Stomach (tissue), 9 donors: Measurements from ENCODE around the gene CTBP1. TPM values are rescaled to one million over a fixed set of nuclear protein-coding genes. Genes with fewer than 3 reads are reported as not detected.

Experiments used
- DNase-seq, 2 donors: peaks; one replicate each; pipeline versions ENCODE4 v3.0.0 to v3.0.0-alpha.2; 2013 to 2019
- H3K27ac ChIP-seq, 5 donors: fragments of 200-600 bp in 4 of 5; sonication (generic) in 4 of 5; one replicate each; pipeline ENCODE4 v1.5.1; 2013 to 2019; ENCODE audit warnings: mild to moderate bottlenecking in 1 of 5, moderate library complexity in 1 of 5
- H3K27me3 ChIP-seq, 3 donors: fragments of 200-600 bp; sonication (generic); one replicate each; pipeline ENCODE4 v1.5.1; 2017 to 2019; ENCODE audit warnings: mixed run types in 1 of 3
- H3K36me3 ChIP-seq, 4 donors: fragments of 200-600 bp; sonication (generic); 1 replicate in 3 of 4; 2 replicates in 1 of 4; pipeline ENCODE4 v1.5.1; 2016 to 2019
- H3K4me1 ChIP-seq, 4 donors: fragments of 200-600 bp; sonication (generic); one replicate each; pipeline ENCODE4 v1.5.1; 2016 to 2019
- H3K4me3 ChIP-seq, 4 donors: fragments of 200-600 bp; sonication (generic) in 3 of 4; one replicate each; pipeline ENCODE4 v1.5.1; 2016 to 2019; ENCODE audit warnings: mild to moderate bottlenecking in 1 of 4
- H3K9me3 ChIP-seq, 4 donors: fragments of 200-600 bp; sonication (generic); one replicate each; pipeline ENCODE4 v1.5.1; 2016 to 2019
- EP300 ChIP-seq: sonication (generic); formaldehyde crosslinking; IDR thresholded peaks from one replicate; pipeline ENCODE4 v1.6.1; 2017; ENCODE audit warnings: antibody characterized with exemption
- POLR2A ChIP-seq, 4 donors: fragments of 450-650 bp; IDR thresholded peaks; one replicate each; pipeline ENCODE4 v1.6.1; 2016; ENCODE audit warnings: antibody characterized with exemption in 4 of 4, control low read depth in 2 of 4, mild to moderate bottlenecking in 1 of 4, moderate library complexity in 1 of 4
- POLR2AphosphoS5 ChIP-seq, 3 donors: sonication (generic); formaldehyde crosslinking; IDR thresholded peaks; one replicate each; pipeline ENCODE4 v1.6.1; 2016; ENCODE audit warnings: antibody characterized with exemption in 3 of 3
- WGBS, 5 donors: extraction: QIAGEN DNeasy Blood & Tissue Kit in 3 of 5; methylation state at CpG; one replicate each; pipeline versions ENCODE4 v1.1.5 to v1.1.7; 2013 to 2018; 5-methylcytosine and 5-hydroxymethylcytosine counted together
- intact Hi-C: fragments of 100-400 bp; cut with DNase I; formaldehyde crosslinking; loops from one replicate; pipeline ENCODE4 v1.15.1; 2023; ENCODE audit warnings: low total_unique reads
- polyA plus RNA-seq, 3 donors: library from polyadenylated mRNA; stranded (reverse); fragments of 200-250 nt; gene quantifications; one replicate each; pipeline ENCODE4 v1.2.3, GENCODE V29; 2013
- total RNA-seq, 5 donors: library from RNA; depleted of rRNA; stranded (reverse); fragments of >200 nt; gene quantifications; one replicate each; pipeline versions ENCODE4 v1.1.0 to v1.2.3, GENCODE V29; 2014 to 2016
- TF ChIP-seq, protein P1 (sequence below), 7 experiments: fragments of 450-650 bp in 4 of 7; fragments of 200-600 bp in 3 of 7; sonication (generic) in 3 of 7; IDR thresholded peaks; one replicate each; pipeline ENCODE4 v1.5.1; 2016 to 2019; ENCODE audit warnings: antibody characterized with exemption in 7 of 7, control low read depth in 2 of 7, mild to moderate bottlenecking in 1 of 7
- donor health status: healthy with polysubstance abuse.
- donor health status: Bipolar disorder and iron deficiency.
- donor health status: healthy.

Gene CTBP1
- total and polyA plus RNA-seq, 8 donors: 72.7 to 415 (median 95.1) TPM

DNA sequence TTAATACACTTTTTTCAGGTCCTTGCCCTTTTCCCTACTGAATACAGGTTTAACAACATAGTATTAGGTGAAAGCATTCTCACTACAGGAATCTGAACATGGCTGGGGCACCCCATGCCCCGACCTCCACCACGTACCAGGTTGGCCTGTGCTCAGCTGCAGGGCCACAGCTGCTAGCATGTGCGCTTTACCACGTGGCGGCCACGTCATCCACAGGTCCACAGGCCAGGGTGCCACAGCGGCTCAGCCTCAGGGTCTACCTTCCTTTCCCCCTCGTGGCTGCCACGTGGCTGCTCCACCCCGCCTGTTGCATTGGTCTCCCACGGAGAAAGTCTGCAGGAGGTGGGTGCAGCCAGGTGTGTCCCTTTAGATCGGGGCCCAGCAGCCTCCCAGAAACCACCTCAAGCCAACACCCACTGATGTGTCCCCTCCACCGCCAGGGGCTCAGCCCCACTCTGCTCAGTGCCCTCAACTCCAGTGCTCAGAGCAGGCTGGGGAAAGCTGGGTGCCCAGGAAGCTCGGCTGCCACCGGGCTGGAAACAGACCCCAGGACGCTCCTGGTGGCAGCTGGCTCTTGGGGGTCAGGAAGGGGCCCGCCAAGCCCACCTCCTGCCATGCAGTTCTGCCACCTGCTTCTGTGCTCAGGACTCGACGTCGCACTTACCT is 17.8 kb downstream of the CTBP1 start:
- Histone ChIP-seq H3K9me3 (no peaks in the 10 kb centered on the region), H3K36me3 (peaks cover 63 to 100% (median 100%) of the 10 kb centered on the region in 4 donors), H3K4me1 (peaks cover 0 to 26% (median 18%) of the 10 kb centered on the region in 4 donors), H3K4me3 (no peak overlapping the region), H3K27ac (no peak overlapping the region), H3K27me3 (no peaks in the 10 kb centered on the region)
- 91 to 95% (median 93%) methylated on average over 19 to 20 of the region's 20 CpGs for WGBS, 5 donors
- no peak for DNase-seq
- intact Hi-C loops: no loop called here
- TF ChIP-seq POLR2AphosphoS5 (IDR thresholded peaks at IDR 0.05) (no peak), EP300 (no peak), POLR2A (IDR thresholded peaks at IDR 0.05) (no peak)
- TF ChIP-seq, protein P1, sequence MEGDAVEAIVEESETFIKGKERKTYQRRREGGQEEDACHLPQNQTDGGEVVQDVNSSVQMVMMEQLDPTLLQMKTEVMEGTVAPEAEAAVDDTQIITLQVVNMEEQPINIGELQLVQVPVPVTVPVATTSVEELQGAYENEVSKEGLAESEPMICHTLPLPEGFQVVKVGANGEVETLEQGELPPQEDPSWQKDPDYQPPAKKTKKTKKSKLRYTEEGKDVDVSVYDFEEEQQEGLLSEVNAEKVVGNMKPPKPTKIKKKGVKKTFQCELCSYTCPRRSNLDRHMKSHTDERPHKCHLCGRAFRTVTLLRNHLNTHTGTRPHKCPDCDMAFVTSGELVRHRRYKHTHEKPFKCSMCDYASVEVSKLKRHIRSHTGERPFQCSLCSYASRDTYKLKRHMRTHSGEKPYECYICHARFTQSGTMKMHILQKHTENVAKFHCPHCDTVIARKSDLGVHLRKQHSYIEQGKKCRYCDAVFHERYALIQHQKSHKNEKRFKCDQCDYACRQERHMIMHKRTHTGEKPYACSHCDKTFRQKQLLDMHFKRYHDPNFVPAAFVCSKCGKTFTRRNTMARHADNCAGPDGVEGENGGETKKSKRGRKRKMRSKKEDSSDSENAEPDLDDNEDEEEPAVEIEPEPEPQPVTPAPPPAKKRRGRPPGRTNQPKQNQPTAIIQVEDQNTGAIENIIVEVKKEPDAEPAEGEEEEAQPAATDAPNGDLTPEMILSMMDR (IDR thresholded peaks at IDR 0.05): no peak

DNA sequence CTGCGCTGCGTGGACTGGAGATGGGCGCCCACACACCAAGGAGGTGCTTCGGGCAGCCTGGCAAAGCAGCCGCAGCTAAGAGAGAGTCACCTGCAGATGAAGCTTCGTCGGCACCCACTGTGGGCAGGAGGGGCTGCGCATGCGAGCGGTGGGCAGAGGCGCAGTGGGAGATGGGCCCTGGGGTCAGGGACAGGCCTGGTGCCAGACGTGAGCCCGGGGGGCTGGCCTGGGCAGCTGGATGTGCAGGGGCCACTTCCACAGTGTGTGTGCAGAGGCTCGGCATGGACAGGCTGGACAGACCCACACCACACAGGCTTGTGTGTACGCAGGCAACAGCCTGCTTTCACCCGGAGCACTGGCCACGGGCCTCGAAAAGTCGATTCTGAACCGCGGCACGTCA is 18.6 kb downstream of the CTBP1 start:
- Histone ChIP-seq H3K27me3 (no peaks in the 10 kb centered on the region), H3K4me1 (peaks cover 0 to 26% (median 18%) of the 10 kb centered on the region in 4 donors), H3K4me3 (no peak overlapping the region), H3K9me3 (no peaks in the 10 kb centered on the region), H3K36me3 (peaks cover 65 to 100% (median 100%) of the 10 kb centered on the region in 4 donors), H3K27ac (no peak overlapping the region)
- TF ChIP-seq POLR2A (IDR thresholded peaks at IDR 0.05) (no peak), EP300 (no peak)
- TF ChIP-seq, protein P1 (IDR thresholded peaks at IDR 0.05): no peak
- 96 to 98% (median 96%) methylated on average over 17 to 22 of the region's 22 CpGs for WGBS, 5 donors
- no peak for DNase-seq
- intact Hi-C loops: no loop called here

DNA sequence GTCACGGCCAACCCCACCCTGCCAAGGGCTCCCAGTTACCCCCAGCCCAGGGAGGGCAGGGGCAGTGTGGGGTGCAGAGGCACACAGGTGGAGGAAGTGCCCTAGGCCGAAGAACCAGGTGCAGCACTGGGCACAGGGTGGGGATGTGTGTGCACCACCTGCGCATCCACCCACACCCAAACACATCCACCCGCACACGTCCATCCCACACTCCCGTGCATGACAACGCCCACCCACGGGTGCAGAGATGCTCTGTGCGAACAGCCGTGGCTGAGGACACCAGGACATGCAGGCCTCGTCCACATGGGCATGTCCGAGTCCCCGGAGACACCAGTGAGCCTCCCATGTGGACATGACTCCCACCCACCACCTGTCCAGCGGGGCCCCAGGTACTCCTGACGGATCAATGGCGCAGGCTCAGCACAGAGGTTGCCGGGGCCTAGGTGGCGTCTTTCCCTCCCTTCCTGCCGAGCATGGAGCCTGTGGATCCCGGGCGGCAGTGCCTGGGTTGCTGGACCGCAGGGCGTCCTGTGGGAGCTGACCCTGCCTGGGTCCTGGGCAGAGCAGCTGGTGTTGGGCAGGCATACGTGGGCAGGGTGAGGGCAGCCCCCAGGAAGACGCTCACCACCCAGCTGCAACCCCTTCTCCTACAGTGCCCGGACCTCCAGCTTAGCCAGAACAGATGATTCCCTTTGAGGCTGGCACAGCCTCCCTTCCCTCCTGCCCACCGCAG is 19.6 kb downstream of the CTBP1 start:
- Histone ChIP-seq H3K36me3 (peaks cover 66 to 100% (median 100%) of the 10 kb centered on the region in 4 donors), H3K4me3 (no peak overlapping the region), H3K4me1 (peaks cover 0 to 17% (median 13%) of the 10 kb centered on the region in 4 donors), H3K9me3 (no peaks in the 10 kb centered on the region), H3K27me3 (no peaks in the 10 kb centered on the region), H3K27ac (no peak overlapping the region)
- intact Hi-C loops: no loop called here
- WGBS, 5 donors: 89 to 95% (median 94%) methylated on average over 5 to 27 of the region's 27 CpGs
- TF ChIP-seq, protein P1 (IDR thresholded peaks at IDR 0.05): no peak
- TF ChIP-seq EP300: no peak
- no peak for TF ChIP-seq POLR2A (IDR thresholded peaks at IDR 0.05)
- no peak for TF ChIP-seq POLR2AphosphoS5 (IDR thresholded peaks at IDR 0.05)
- DNase-seq: no peak

DNA sequence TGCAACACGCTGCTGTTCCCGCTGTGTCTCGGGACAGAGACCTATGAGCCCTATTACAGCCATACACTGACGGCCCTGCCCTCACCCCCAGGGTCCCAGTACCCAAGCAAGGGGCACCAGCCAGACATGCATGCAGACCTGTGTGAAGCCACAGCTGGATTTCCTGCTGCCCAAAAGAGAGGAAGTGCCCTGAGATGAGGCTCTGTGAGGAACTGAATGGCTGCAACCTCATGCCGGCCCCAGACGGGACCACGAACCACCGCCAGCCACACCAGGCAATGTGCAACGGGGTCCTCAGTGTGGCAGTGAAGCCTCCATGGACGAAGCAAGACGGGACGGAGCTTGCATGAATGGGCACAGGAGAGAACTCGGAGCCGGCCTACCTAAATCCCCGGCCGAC is 21.1 kb downstream of the CTBP1 start:
- intact Hi-C loops: no loop called here

More for the DNA sequence above, 21.1 kb downstream of the CTBP1 start:
- 89 to 93% (median 91%) methylated on average over 16 of the region's 16 CpGs for WGBS, 5 donors
- DNase-seq: no peak
- Histone ChIP-seq H3K27ac (no peak overlapping the region), H3K4me1 (peaks cover 0 to 2% (median under 1%) of the 10 kb centered on the region in 4 donors), H3K27me3 (no peaks in the 10 kb centered on the region), H3K36me3 (peaks cover 72 to 100% (median 100%) of the 10 kb centered on the region in 4 donors), H3K4me3 (no peak overlapping the region), H3K9me3 (no peaks in the 10 kb centered on the region)
- no peak for TF ChIP-seq POLR2A (IDR thresholded peaks at IDR 0.05)
- TF ChIP-seq, protein P1 (IDR thresholded peaks at IDR 0.05): no peak
- no peak for TF ChIP-seq EP300
- TF ChIP-seq POLR2AphosphoS5 (IDR thresholded peaks at IDR 0.05): no peak
